IgD-negative memory B cell (primary cell): ENCODE data around the gene LRRC26. TPM values are rescaled to one million over a fixed set of nuclear protein-coding genes. Genes with fewer than 3 reads are reported as not detected.

Experiments
- H3K27ac Mint-ChIP-seq, 3 donors: one replicate each; pipeline ENCODE4 v1.8.0; 2020 to 2022; ENCODE audit warnings: mild to moderate bottlenecking in 3 of 3, mixed read lengths in 3 of 3, moderate library complexity in 1 of 3
- H3K27me3 Mint-ChIP-seq: one replicate; pipeline ENCODE4 v1.8.0; 2021; ENCODE audit warnings: mixed read lengths
- H3K36me3 Mint-ChIP-seq: one replicate; pipeline ENCODE4 v1.8.0; 2020; ENCODE audit warnings: mild to moderate bottlenecking, mixed read lengths
- H3K4me1 Mint-ChIP-seq, 3 donors: one replicate each; pipeline ENCODE4 v1.8.0; 2020 to 2022; ENCODE audit warnings: mixed read lengths in 3 of 3, mild to moderate bottlenecking in 1 of 3
- H3K4me3 Mint-ChIP-seq, 4 donors: one replicate each; pipeline ENCODE4 v1.8.0; 2020 to 2022; ENCODE audit warnings: mild to moderate bottlenecking in 4 of 4, mixed read lengths in 4 of 4, moderate library complexity in 3 of 4
- H3K9me3 Mint-ChIP-seq, 3 donors: one replicate each; pipeline ENCODE4 v1.8.0; 2020 to 2021; ENCODE audit warnings: mixed read lengths in 3 of 3, mild to moderate bottlenecking in 1 of 3
- polyA plus RNA-seq: library from polyadenylated mRNA; unstranded; fragments of 300-500 nt; fragmentation: Illumina TruSeq; gene quantifications from one replicate; pipeline ENCODE4 v1.2.3, GENCODE V29; 2021

Gene LRRC26, protein sequence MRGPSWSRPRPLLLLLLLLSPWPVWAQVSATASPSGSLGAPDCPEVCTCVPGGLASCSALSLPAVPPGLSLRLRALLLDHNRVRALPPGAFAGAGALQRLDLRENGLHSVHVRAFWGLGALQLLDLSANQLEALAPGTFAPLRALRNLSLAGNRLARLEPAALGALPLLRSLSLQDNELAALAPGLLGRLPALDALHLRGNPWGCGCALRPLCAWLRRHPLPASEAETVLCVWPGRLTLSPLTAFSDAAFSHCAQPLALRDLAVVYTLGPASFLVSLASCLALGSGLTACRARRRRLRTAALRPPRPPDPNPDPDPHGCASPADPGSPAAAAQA
- polyA plus RNA-seq = not detected

GRCh38 chr9:137169896-137170358 is at the start of gene LRRC26:
Gene LRRC26 (minus strand): TSS chr9:137170051. CDS start chr9:137169943, 108 bp downstream.
- peak within 1 kb of the TSS in 3 of 4 donors; percentile 38 to 66 (median 51) for H3K4me3 Mint-ChIP-seq
- H3K27me3 Mint-ChIP-seq = peaks cover 26% of the 10 kb centered on the region
- H3K9me3 Mint-ChIP-seq = no peaks in the 10 kb centered on the region
- no peaks in the 10 kb centered on the region for H3K36me3 Mint-ChIP-seq
- H3K4me1 Mint-ChIP-seq = peaks cover 0 to 2% (median 0%) of the 10 kb centered on the region in 3 donors
- H3K27ac Mint-ChIP-seq = peak within 1 kb of the TSS in 2 of 3 donors; percentile 53 to 71

DNA sequence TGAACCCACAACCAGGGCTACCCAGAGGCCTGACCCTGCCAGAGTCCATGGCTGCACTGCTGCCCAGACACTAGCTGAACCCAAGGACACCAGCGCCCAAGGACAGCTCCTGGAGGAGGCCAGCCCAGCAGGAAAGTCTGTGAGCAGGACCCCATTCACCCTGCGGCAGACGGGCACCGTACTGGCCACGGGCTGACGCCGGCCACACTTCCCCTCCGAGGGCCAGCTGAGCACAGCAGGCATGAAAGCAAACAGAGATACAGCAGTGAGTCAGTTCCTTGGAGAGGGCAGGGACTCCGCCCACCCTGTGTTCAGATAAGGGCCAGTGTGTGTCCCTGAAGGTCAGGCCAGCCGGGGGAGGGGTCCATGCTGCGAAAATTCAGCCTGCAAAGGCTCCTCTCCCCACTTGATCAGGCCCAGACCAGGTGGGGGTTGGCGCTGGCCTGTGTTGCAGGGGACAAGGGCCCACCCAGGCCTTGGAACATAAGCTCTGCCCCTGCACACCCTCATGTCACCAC is 49.0 kb upstream of the LRRC26 start:
- no peak overlapping the region for H3K4me3 Mint-ChIP-seq

DNA sequence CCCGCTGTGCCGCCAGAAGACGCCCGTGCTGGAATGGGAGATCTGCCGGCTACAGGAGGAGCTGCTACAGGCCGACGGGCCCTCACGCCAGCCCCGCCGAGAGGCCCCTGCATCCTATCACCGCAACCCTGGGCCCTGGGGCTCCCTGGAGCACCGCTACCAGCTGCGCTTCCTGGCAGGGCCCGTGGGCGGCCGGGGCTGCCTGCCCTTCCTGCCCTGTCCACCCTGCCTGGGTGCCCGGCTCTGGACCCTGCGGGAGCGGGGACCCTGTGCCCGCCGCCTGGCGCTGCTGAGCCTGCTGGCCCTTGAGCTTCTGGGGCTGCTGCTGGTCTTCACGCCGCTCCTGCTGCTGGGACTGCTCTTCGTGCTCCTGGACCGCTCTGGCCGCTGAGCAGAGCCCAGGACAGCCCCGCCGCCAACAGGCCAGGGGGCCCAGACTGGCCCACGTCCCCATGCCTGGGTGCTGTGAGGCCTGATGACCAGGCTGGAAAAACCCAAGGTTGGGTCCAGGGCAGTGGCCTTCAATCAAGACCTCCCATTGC is 48.4 kb upstream of the LRRC26 start:
- H3K36me3 Mint-ChIP-seq = no peaks in the 10 kb centered on the region
- H3K4me3 Mint-ChIP-seq = no peak overlapping the region
- H3K9me3 Mint-ChIP-seq = no peaks in the 10 kb centered on the region
- H3K4me1 Mint-ChIP-seq = no peaks in the 10 kb centered on the region
- H3K27me3 Mint-ChIP-seq = peaks cover 1% of the 10 kb centered on the region
- no peak overlapping the region for H3K27ac Mint-ChIP-seq

More for the DNA sequence above, 49.0 kb upstream of the LRRC26 start:
- Mint-ChIP-seq H3K27me3 (peaks cover 1% of the 10 kb centered on the region), H3K4me1 (no peaks in the 10 kb centered on the region), H3K9me3 (no peaks in the 10 kb centered on the region), H3K36me3 (no peaks in the 10 kb centered on the region), H3K27ac (no peak overlapping the region)

- Mint-ChIP-seq H3K4me1 (no peaks in the 10 kb centered on the region), H3K36me3 (no peaks in the 10 kb centered on the region), H3K4me3 (peak overlapping the region in 1 of 4 donors; percentile 63), H3K9me3 (no peaks in the 10 kb centered on the region), H3K27me3 (peaks cover 1% of the 10 kb centered on the region), H3K27ac (no peak overlapping the region)
These were observed 47.7 kb upstream of the LRRC26 start for GRCh38 chr9:137217276-137218211.

DNA sequence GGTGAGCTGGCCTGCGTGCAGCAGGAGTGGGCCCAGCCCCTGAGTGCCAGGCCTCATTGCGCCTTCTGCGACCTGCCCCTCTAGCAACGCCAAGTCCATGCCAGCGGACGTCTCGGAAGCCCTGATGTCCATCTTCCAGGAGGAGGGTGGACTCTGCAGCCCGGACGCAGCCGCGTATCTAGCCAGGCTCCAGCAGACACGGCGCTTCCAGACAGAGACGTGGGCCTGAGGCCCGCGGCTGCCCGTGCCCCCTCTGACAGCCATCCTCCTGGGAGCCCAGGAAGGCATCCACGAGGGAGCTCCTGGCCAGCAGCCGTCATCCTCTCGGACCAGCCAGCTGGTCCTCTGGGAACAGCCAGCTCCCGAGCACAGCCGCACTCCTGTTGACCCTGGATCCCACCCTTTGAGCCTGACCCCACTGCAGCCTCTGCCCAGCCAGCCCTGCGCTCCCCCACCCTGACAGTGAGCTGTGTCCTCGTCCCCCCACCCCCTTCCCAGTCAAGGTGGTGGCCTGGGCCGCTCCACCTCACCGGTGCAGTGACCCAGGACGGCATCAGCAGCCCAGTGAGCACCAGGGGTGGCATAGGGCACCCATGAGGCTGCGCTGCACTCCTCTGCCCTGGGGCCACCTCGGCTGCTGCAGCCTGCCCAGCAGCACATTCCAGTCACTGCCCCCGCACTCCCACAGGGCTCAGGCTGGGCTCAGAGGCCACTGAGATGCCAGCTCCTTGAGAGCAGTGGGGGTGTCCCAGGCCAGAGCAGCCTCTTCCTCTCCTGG is 46.5 kb upstream of the LRRC26 start:
- Mint-ChIP-seq H3K36me3 (peaks cover under 1% of the 10 kb centered on the region), H3K4me3 (no peak overlapping the region), H3K4me1 (no peaks in the 10 kb centered on the region), H3K9me3 (no peaks in the 10 kb centered on the region), H3K27me3 (peaks cover 1% of the 10 kb centered on the region), H3K27ac (no peak overlapping the region)

DNA sequence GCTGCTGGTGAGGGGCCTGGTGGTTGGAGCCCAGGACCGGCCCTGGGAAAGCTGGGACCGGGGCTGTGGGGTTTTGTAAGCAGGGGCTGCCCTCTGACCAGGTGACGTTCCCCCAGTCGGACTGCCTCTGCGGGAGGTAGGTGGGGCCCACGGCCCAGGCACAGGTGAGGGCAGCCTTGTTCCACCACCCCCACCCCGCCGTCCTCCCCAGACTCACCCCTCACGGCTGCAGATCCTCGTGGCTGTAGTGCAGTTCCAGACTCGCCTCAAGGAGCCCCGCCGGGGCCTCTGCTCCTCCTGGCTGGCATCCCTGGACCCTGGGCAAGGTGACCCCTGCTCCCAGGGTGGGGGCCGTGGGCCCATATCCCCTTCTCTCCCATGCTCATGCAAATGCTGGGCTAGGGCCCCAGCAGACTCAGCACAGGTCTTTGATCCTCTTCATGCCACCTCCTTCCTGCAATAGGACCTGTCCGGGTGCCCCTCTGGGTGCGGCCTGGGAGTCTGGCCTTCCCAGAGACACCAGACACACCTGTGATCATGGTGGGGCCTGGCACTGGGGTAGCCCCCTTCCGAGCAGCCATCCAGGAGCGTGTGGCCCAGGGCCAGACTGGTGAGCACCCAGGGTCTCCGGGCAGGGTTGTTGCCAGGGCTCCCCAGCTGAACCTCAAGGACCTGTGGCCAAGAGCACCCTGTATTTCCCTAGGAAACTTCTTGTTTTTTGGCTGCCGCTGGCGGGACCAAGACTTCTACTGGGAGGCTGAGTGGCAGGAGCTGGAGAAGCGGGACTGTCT is 45.5 kb upstream of the LRRC26 start:
- Mint-ChIP-seq H3K4me3 (no peak overlapping the region), H3K27ac (no peak overlapping the region), H3K9me3 (no peaks in the 10 kb centered on the region), H3K36me3 (peaks cover 1% of the 10 kb centered on the region), H3K27me3 (peaks cover 1% of the 10 kb centered on the region), H3K4me1 (no peaks in the 10 kb centered on the region)

GRCh38 chr9:137214620-137215019 is 44.8 kb upstream of the LRRC26 start:
- no peak overlapping the region for H3K27ac Mint-ChIP-seq
- H3K27me3 Mint-ChIP-seq = no peaks in the 10 kb centered on the region
- H3K4me1 Mint-ChIP-seq = no peaks in the 10 kb centered on the region
- H3K9me3 Mint-ChIP-seq = no peaks in the 10 kb centered on the region
- peaks cover 1% of the 10 kb centered on the region for H3K36me3 Mint-ChIP-seq
- H3K4me3 Mint-ChIP-seq = no peak overlapping the region

DNA sequence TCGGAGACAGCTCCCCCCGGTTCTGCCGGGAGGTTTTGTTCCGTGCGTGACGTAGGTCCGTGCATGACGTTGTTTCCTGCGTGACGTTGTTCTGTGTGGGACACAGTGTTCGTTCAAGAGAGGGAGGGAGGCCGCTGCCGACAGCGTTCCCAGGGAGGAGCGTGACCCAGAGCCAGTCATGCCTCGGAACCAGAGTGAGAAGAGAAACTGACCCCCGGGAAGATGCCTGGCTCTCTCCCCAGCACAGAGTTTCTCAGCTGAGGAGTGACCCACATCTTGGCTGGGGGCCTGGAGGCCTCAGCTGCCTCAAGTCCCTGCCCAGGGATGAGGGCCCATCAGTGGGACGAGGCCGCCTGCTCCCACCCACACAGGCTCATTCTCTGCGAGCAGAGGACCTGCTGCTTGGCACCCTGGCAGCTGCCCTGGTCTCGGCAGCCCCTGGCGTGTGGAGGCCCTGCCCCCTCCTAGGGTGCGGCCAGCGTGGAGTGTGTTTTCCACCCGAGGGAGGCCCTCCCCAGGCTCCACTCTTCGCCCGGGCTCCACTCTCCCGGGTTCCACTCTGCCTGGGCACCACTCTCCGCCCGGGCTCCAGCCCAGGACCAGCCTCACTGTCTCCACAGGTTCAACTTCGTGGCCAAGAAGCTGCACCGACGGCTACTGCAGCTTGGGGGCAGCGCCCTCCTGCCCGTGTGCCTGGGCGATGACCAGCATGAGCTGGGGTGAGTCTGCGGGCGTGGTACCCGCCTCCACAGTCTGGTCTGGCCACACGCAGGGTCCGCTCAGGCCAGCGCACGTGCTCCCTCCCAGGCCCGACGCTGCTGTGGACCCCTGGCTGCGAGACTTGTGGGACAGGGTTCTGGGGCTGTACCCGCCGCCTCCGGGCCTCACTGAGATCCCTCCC is 43.6 kb upstream of the LRRC26 start:
- H3K27me3 Mint-ChIP-seq = no peaks in the 10 kb centered on the region
- peaks cover 1% of the 10 kb centered on the region for H3K36me3 Mint-ChIP-seq
- H3K27ac Mint-ChIP-seq = no peak overlapping the region
- no peaks in the 10 kb centered on the region for H3K4me1 Mint-ChIP-seq
- H3K4me3 Mint-ChIP-seq = no peak overlapping the region
- no peaks in the 10 kb centered on the region for H3K9me3 Mint-ChIP-seq

DNA sequence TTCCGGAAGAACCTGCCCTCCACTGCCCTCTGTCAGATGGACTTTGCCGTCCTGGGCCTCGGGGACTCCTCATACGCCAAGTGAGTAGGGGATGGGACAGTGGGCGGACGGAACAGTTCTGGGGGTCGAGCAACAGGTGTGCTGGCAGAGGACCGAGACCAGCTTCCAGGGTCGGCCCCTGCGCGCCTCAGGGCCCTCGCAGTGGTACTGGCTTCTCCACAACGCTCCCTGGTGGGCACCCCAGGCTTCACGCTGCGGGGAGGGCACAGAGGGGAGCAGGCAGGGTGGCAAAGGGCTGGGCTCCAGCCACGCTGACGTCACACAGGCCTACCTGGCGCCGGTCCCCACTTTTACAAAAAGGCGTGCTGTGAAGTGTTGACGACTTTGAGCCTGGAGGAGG is 42.7 kb upstream of the LRRC26 start:
- Mint-ChIP-seq H3K27me3 (no peaks in the 10 kb centered on the region), H3K36me3 (peaks cover 1% of the 10 kb centered on the region), H3K4me3 (no peak overlapping the region), H3K4me1 (peaks cover 0 to 1% (median under 1%) of the 10 kb centered on the region in 3 donors), H3K27ac (no peak overlapping the region), H3K9me3 (no peaks in the 10 kb centered on the region)

DNA sequence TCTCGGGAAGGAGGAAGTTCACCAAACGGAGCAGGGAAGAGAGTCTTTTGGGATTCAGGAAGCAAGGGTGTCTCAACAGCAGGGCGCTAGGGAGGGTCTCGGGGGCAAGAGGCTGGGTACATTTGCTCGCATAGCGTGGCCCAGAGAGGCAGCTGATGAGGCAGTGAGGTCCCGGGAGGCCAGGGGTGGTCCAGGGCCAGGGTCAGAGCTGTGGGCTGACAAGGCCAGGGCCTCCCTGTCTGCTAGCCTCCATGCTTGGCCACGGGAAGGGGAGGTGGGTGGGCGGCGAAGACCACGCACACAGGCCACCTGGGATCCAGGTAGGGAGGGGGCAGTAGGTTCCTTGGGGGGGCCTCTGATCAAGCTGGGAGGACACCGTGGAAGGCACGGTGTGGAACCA is 41.7 kb upstream of the LRRC26 start:
- Mint-ChIP-seq H3K27me3 (no peaks in the 10 kb centered on the region), H3K4me1 (peaks cover 1 to 9% (median 8%) of the 10 kb centered on the region in 3 donors), H3K27ac (peak overlapping the region in 1 of 3 donors; percentile 62), H3K36me3 (peaks cover 1% of the 10 kb centered on the region), H3K4me3 (no peak overlapping the region), H3K9me3 (no peaks in the 10 kb centered on the region)

GRCh38 chr9:137206602-137207001 is 36.8 kb upstream of the LRRC26 start:
- Mint-ChIP-seq H3K4me3 (peak overlapping the region; percentile 90 to 95 (median 93)), H3K9me3 (no peaks in the 10 kb centered on the region), H3K27me3 (no peaks in the 10 kb centered on the region), H3K4me1 (peaks cover 15 to 24% (median 24%) of the 10 kb centered on the region in 3 donors), H3K36me3 (peaks cover 1% of the 10 kb centered on the region), H3K27ac (peak overlapping the region in 2 of 3 donors; percentile 93 to 96)

DNA sequence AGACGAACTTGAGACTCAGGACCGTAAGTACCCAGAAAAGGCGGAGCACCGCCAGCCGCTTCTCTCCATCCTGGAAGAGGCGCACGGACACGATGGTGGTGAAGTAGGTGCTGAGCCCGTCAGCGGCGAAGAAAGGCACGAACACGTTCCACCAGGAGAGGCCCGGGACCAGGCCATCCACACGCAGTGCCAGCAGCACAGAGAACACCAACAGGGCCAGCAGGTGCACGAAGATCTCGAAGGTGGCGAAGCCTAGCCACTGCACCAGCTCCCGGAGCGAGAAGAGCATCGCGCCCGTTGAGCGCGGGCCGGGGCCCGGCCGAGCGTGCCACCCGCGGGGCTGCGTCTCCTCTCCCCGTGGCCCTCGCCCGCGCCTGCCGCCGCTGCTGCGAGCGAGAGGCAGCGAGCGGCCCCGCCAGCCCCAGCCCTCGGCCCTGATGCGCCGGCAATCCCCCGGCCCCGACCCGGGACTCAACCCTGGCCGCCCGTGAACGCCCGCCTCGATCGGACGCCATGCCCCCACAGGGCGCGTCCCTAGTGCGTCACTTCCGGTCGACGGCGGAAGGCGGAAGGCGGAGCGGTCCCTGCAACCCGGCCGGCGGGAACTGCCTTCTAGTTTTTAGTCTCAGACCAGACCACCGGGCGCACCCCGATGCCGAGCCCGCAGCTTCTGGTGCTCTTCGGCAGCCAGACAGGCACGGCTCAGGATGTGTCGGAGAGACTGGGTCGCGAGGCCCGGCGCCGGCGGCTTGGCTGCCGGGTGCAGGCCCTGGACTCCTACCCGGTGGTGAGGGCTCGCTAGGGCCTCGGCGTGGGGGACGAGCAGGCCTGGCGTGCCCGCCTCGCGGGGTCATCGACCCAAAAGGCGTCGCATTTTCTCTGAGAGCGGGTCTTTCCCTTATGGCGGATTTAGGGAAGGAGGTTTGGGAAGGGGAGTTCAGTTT is 35.5 kb upstream of the LRRC26 start, which contains the start of the genes NDOR1 and TMEM203:
Gene NDOR1 (plus strand): TSS at position 575 of the 944 bp plus-strand sequence. CDS start 78 bp downstream, at position 653.
Gene TMEM203 (minus strand): TSS at position 523 of the 944 bp plus-strand sequence. CDS start 234 bp downstream, at position 289.
- no peaks in the 10 kb centered on the region for H3K27me3 Mint-ChIP-seq
- H3K36me3 Mint-ChIP-seq = no peaks in the 10 kb centered on the region
- no peaks in the 10 kb centered on the region for H3K9me3 Mint-ChIP-seq
- H3K4me3 Mint-ChIP-seq = peak within 1 kb of the TSS; percentile 90 to 96 (median 94)
- H3K4me1 Mint-ChIP-seq = peaks cover 23 to 24% (median 24%) of the 10 kb centered on the region in 3 donors
- peak within 1 kb of the TSS; percentile 93 to 96 (median 94) for H3K27ac Mint-ChIP-seq
